Neural progenitor cell (in vitro differentiated cells): ENCODE results near the gene HTT. TPM values are rescaled to one million over a fixed set of nuclear protein-coding genes. Genes with fewer than 3 reads are reported as not detected.

Experiments
- DNase-seq: peaks from one replicate; pipeline ENCODE4 v3.0.0-alpha.2; 2016; ENCODE audit warnings: low spot score
- H2AFZ ChIP-seq: fragments of 200-600 bp; sonication (generic); replicated peaks from 2 replicates; pipeline ENCODE4 v1.6.1; 2016; ENCODE audit warnings: antibody characterized with exemption
- H3F3A ChIP-seq: fragments of 200-600 bp; sonication (generic); 2 replicates; pipeline ENCODE4 v1.6.1; 2016; ENCODE audit warnings: antibody characterized with exemption, low read depth
- H3K27ac ChIP-seq: fragments of 200-600 bp; sonication (generic); 2 replicates; pipeline ENCODE4 v1.5.1; 2016; ENCODE audit warnings: mild to moderate bottlenecking
- H3K27me3 ChIP-seq: fragments of 200-600 bp; sonication (generic); 2 replicates; pipeline ENCODE4 v1.6.1; 2016; ENCODE audit warnings: mild to moderate bottlenecking, moderate library complexity
- H3K36me3 ChIP-seq: fragments of 200-600 bp; sonication (generic); 2 replicates; pipeline ENCODE4 v1.5.1; 2016
- H3K4me1 ChIP-seq: fragments of 200-600 bp; sonication (generic); 2 replicates; pipeline ENCODE4 v1.6.1; 2016; ENCODE audit warnings: mixed run types
- H3K4me2 ChIP-seq: fragments of 200-600 bp; sonication (generic); 2 replicates; pipeline ENCODE4 v1.6.1; 2016
- H3K4me3 ChIP-seq: fragments of 200-600 bp; sonication (generic); 2 replicates; pipeline ENCODE4 v1.5.1; 2016
- H3K79me2 ChIP-seq: fragments of 200-600 bp; sonication (generic); 2 replicates; pipeline ENCODE4 v1.6.1; 2016; ENCODE audit warnings: low read depth
- H3K9ac ChIP-seq: fragments of 200-600 bp; sonication (generic); 2 replicates; pipeline ENCODE4 v1.6.1; 2016
- H3K9me3 ChIP-seq: fragments of 200-600 bp; sonication (generic); 2 replicates; pipeline ENCODE4 v1.5.1; 2016; ENCODE audit warnings: low read depth
- H4K20me1 ChIP-seq: fragments of 200-600 bp; sonication (generic); 2 replicates; pipeline ENCODE4 v1.6.1; 2016; ENCODE audit warnings: low read depth
- H3K27ac Mint-ChIP-seq: 3 replicates; pipeline ENCODE4 v1.8.0; 2021; ENCODE audit warnings: mixed read lengths
- H3K27me3 Mint-ChIP-seq: 2 replicates; pipeline ENCODE4 v1.8.0; 2022; ENCODE audit warnings: low read depth, mild to moderate bottlenecking, inconsistent platforms, moderate library complexity, mixed read lengths; ENCODE audit not compliant: insufficient read depth
- H3K36me3 Mint-ChIP-seq: 3 replicates; pipeline ENCODE4 v1.8.0; 2021; ENCODE audit warnings: mixed read lengths
- H3K4me1 Mint-ChIP-seq: 3 replicates; pipeline ENCODE4 v1.8.0; 2021; ENCODE audit warnings: mixed read lengths
- H3K4me3 Mint-ChIP-seq: 3 replicates; pipeline ENCODE4 v1.8.0; 2021; ENCODE audit warnings: mild to moderate bottlenecking, moderate library complexity, mixed read lengths
- H3K9me3 Mint-ChIP-seq: 3 replicates; pipeline ENCODE4 v1.8.0; 2020; ENCODE audit warnings: mixed read lengths
- CTCF ChIP-seq: fragments of 200-600 bp; sonication (generic); IDR thresholded peaks from 2 replicates; pipeline ENCODE4 v1.5.1; 2017; ENCODE audit warnings: antibody characterized with exemption, mild to moderate bottlenecking
- EZH2 ChIP-seq: fragments of 200-600 bp; sonication (generic); IDR thresholded peaks from 2 replicates; pipeline ENCODE4 v1.6.1; 2017; ENCODE audit warnings: antibody characterized with exemption, mild to moderate bottlenecking, moderate library complexity
- EZH2phosphoT487 ChIP-seq: fragments of 200-600 bp; sonication (generic); IDR thresholded peaks from 2 replicates; pipeline ENCODE4 v1.6.1; 2017; ENCODE audit warnings: antibody characterized with exemption
- total RNA-seq: library from RNA; depleted of rRNA; stranded (reverse); fragments of >200 nt; gene quantifications from 2 replicates; pipeline ENCODE4 v1.2.3, GENCODE V29; 2015; ENCODE audit warnings: low replicate concordance

HTT gene
- total RNA-seq, 1 donor from 2014 or later: 38.9 TPM

GRCh38 chr4:3108211-3108610 lies 33.7 kb downstream of the HTT start:
- peaks cover 2% of the 10 kb centered on the region for H3K27me3 Mint-ChIP-seq
- H3K4me1 Mint-ChIP-seq: peaks cover 4% of the 10 kb centered on the region
- no peak overlapping the region for H3K4me2 ChIP-seq
- H2AFZ ChIP-seq: no peak overlapping the region
- peaks cover 8% of the 10 kb centered on the region for H3F3A ChIP-seq
- no peak overlapping the region for H3K9ac ChIP-seq
- H3K36me3 Mint-ChIP-seq: peaks cover 41% of the 10 kb centered on the region
- no peaks in the 10 kb centered on the region for H3K36me3 ChIP-seq
- TF ChIP-seq CTCF: no peak
- no peak for TF ChIP-seq EZH2phosphoT487
- no peak for TF ChIP-seq EZH2
- H3K27me3 ChIP-seq: no peaks in the 10 kb centered on the region
- H3K27ac Mint-ChIP-seq: no peak overlapping the region
- DNase-seq: no peak
- H3K4me3 ChIP-seq: no peak overlapping the region
- H3K9me3 Mint-ChIP-seq: no peaks in the 10 kb centered on the region
- H3K9me3 ChIP-seq: no peaks in the 10 kb centered on the region
- no peaks in the 10 kb centered on the region for H3K79me2 ChIP-seq
- H3K27ac ChIP-seq: no peak overlapping the region
- no peaks in the 10 kb centered on the region for H3K4me1 ChIP-seq
- peaks cover 12% of the 10 kb centered on the region for H4K20me1 ChIP-seq
- no peak overlapping the region for H3K4me3 Mint-ChIP-seq

GRCh38 chr4:3111461-3111860 lies 37.0 kb downstream of the HTT start:
- H3K27me3 Mint-ChIP-seq: peaks cover 2% of the 10 kb centered on the region
- DNase-seq: no peak
- Histone ChIP-seq H3K9ac (no peak overlapping the region), H2AFZ (no peak overlapping the region), H3K79me2 (no peaks in the 10 kb centered on the region), H3K36me3 (no peaks in the 10 kb centered on the region), H3F3A (peaks cover under 1% of the 10 kb centered on the region), H3K4me2 (no peak overlapping the region), H3K27me3 (no peaks in the 10 kb centered on the region), H3K27ac (no peak overlapping the region), H3K9me3 (no peaks in the 10 kb centered on the region), H4K20me1 (peaks cover 4% of the 10 kb centered on the region), H3K4me3 (no peak overlapping the region), H3K4me1 (no peaks in the 10 kb centered on the region)
- peaks cover 53% of the 10 kb centered on the region for H3K36me3 Mint-ChIP-seq
- H3K4me1 Mint-ChIP-seq: peaks cover 3% of the 10 kb centered on the region
- H3K9me3 Mint-ChIP-seq: no peaks in the 10 kb centered on the region
- no peak overlapping the region for H3K4me3 Mint-ChIP-seq
- no peak overlapping the region for H3K27ac Mint-ChIP-seq
- TF ChIP-seq EZH2: no peak
- no peak for TF ChIP-seq EZH2phosphoT487
- TF ChIP-seq CTCF: no peak

DNA sequence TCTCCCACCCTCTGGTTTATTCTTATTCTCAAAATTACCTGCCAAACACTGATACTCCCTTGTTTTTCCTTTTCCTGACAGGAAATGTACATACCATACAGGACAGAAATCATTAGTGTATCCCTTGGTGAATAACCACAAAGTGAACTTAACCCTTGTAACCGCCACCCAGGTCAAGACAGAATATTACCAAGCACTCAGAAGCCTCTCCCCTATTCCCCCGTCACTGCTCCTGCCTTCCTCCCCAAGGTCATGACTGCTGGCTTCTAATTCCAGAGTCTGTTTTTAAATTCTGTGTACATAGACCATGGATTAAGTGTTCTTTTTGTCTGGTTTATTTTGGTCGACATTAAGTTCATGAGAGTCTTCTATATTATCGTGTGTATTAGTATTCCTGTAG lies 37.7 kb downstream of the HTT start:
- no peaks in the 10 kb centered on the region for H3K27me3 ChIP-seq

More for the DNA sequence above, 37.7 kb downstream of the HTT start:
- Mint-ChIP-seq H3K4me1 (no peaks in the 10 kb centered on the region), H3K36me3 (peaks cover 52% of the 10 kb centered on the region), H3K27me3 (peaks cover 2% of the 10 kb centered on the region), H3K4me3 (no peak overlapping the region), H3K9me3 (no peaks in the 10 kb centered on the region), H3K27ac (no peak overlapping the region)
- no peaks in the 10 kb centered on the region for H3K79me2 ChIP-seq
- H3K9ac ChIP-seq: no peak overlapping the region
- H4K20me1 ChIP-seq: no peaks in the 10 kb centered on the region
- H3K9me3 ChIP-seq: no peaks in the 10 kb centered on the region
- H3K4me2 ChIP-seq: no peak overlapping the region
- no peak overlapping the region for H2AFZ ChIP-seq
- no peaks in the 10 kb centered on the region for H3F3A ChIP-seq
- no peak for DNase-seq
- no peak for TF ChIP-seq CTCF
- no peak for TF ChIP-seq EZH2
- no peak for TF ChIP-seq EZH2phosphoT487
- no peaks in the 10 kb centered on the region for H3K36me3 ChIP-seq
- H3K4me1 ChIP-seq: no peaks in the 10 kb centered on the region
- H3K4me3 ChIP-seq: no peak overlapping the region
- no peak overlapping the region for H3K27ac ChIP-seq
